GM19324 (cell line): Measurements from ENCODE around the gene CMC1.
A peak's percentile ranks its signal among the peaks of the same experiment; 100 is the strongest.

ENCODE experiments used
- ATAC-seq: cut with Tn5 transposase; IDR thresholded peaks from one replicate; pipeline ENCODE4 v1.9.1; 2021; ENCODE audit warnings: mild to moderate bottlenecking, moderate library complexity; ENCODE audit not compliant: unreplicated experiment, low FRiP score

CMC1 gene

GRCh38 chr3:28294667-28295413 lies 53.4 kb downstream of the CMC1 start:
- no peak for ATAC-seq

- ATAC-seq: no peak
These were observed 54.6 kb downstream of the CMC1 start for GRCh38 chr3:28295898-28296490.

- no peak for ATAC-seq
These were observed 58.3 kb downstream of the CMC1 start for GRCh38 chr3:28299705-28300104.

DNA sequence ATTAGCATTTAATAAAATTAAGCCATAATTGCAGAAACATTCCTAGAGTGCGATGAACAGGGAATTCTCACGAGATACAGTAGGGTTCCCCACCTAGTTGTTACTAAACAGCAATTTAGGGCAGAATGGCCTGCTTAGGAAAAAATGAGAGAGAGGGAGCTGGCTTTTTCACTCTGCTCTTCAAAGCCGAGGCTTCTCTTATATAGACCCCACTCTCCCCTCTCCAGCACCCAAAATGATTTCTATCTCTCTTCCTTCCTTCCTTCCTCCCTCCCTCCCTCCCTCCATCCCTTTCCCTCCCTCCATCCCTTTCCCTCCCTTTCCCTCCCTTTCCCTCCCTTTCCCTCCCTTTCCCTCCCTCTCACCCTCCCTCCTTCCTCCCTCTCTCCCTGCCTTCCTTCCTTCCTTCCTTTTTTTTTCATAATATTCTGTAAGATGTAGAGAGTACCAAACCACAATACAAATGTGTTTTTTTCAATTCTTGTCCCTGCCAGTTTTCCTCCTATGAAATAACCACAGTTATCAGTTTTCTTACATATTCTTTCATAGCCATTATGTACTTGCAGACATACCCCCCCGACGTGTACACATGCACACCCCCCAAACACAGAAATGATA lies 59.0 kb downstream of the CMC1 start:
- ATAC-seq: no peak

- ATAC-seq: no peak
These were observed 60.3 kb downstream of the CMC1 start for GRCh38 chr3:28301688-28302087.

DNA sequence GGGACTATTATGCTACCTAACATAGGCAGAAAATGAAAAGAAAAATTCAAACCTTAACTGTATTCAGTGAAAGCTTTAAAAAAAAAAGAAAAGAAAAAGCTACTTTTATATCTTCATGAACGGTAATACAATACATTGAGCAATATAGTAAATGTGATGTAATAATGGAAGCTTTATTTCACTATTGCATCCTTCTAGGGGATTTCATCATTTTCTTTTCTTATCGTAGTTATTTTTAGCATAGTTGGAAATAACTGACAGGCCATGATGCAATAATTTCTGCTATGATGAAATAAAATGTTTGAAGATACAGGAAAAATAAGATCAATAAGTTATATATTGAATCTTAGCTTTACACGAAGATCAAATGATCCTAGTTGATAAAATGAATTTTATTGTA lies 66.8 kb downstream of the CMC1 start:
- ATAC-seq: no peak

DNA sequence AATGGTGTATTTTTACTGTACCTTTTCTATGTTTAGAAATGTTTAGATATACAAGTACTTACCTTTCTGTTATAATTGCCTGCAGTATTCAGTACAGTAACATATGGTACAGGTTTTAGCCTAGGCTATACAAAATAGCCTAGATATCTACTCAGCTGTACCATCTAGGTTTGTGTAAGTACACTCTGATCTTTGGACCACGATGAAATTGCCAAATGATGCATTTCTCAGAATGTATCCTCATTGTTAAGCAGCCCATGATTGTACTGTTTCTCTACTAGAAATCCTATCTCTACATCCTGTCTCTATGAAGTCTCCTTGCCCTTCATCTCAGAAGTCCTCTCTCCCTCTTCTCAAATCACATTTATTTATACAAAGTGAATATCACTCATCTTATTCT lies 74.3 kb downstream of the CMC1 start:
- no peak for ATAC-seq

DNA sequence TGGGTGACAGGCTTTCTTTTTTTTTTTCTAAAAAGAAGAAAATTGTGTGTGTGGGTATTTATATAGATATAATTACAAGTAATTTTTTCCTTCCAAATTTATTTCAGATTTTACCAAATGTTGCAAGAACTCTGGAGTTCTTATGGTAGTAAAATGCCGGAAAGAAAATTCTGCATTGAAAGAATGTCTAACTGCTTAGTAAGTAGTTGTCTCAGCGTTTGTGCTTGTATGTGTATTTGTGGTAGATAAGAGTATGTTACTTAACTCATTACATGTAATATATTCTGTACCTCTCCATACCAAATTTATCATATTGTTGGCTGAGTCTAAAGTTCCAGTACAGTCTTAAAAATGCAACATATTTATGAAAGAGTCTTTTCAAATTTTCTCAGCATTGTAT lies 74.8 kb downstream of the CMC1 start:
- no peak for ATAC-seq

DNA sequence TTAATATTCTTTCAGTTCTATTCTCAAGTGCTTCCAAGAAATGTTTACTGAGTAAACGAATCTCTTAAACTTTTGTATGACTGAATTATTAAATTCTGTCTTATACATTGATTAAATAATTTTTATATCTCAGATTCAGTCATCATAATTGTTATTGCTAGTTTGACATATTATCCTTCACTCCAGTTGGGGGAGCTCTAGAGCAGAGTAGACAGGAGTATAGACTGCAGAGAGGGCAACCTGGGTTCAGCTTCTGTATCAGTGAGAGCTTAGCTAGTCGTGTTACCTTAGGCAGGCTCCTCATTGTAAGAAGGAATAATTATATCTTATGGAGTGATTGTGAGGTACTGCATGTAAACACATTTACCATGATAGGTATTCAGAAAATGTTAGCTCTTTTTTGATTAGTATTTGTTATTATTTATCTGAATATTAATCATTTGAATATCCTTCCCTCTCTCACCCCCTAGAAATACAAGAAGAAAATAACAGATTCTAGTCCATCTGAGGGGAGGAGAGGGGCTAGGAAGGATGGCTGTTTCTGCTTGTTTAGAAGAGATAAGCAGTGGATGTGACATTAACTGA lies 76.1 kb downstream of the CMC1 start:
- no peak for ATAC-seq

DNA sequence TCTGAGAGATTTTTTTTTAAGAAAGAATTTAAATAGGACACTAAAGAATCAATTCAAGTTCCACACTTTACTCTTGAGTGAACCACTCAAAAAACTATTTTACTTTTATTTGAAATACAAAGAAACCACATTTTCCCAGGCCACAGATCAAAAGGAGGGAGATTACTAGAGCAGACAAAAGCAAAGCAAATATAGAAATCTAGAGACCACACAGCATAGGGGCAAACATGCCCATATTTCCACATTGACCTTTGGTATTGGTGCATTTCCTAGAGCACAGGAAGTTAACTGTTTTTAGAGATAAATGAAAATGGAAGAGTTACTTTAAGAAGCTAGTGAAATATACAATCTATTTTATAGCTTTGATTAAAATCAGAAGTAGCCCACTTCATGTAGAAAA lies 79.6 kb downstream of the CMC1 start:
- ATAC-seq: no peak

GRCh38 chr3:28322464-28322863 lies 81.0 kb downstream of the CMC1 start:
- ATAC-seq: no peak

DNA sequence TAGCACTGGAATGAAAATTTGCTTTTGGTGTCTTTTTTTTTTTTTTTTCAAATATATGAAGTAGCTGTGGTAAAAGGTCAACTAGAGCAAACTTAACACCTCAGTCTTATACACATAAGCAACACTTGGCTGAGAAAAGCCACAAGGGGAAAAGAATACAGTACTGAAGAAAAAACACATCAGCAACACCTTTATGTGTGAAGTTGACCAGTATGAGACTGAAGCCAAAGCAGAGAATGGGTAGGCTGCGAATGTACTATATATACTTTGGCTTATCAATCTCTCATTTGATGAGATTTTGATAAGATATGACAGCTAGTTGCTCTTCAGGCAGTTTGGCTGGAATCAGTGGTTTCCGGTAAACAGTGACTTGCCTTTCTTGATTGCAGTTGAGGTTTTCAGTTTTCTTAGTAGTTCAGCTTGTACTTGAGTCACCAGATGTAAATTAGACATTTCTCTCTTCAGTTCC lies 85.1 kb downstream of the CMC1 start:
- ATAC-seq: peak; percentile 79

DNA sequence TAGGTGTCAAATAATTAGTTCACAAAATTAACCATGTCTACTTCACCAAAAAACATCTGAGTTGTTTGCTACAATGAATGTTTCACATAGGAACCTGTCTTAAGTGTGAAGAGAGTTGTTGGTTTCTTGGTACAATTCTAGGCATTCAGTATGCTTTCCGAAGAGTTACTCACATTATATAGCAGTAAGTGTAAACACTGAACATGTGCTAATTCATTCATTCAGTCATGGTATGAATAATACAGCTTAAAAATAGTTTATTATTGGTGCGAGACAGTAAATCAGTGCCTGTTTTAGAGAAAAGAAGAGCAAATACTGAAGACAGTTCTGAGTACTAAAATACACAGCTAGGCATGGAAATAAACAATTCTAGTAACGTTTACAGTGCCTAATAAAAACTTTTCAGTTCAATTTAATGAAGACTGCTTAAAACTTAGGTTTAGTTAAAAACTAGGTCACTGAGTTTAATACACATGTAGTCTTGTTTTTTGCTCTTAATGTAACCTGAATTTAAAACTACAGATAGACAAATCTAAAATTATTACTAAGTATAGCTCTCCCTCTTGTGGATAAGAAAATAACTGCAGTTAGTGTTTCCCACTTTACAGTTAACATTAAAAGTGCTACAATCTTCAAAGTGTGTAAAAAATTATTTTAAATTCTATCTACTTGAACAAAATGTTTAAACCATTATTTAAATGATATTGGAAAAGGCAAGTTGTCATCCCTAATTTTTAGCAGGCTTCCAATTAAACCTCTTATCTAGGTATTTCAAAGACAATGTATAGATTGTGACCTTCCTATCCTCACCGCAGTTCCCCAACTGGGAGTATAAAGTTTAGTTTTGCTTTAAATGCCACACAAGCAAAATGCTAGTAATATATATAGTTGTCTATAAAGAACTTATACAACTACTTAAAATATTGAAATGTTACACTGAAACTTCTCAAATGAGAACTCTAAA lies 87.1 kb downstream of the CMC1 start:
- ATAC-seq: no peak

DNA sequence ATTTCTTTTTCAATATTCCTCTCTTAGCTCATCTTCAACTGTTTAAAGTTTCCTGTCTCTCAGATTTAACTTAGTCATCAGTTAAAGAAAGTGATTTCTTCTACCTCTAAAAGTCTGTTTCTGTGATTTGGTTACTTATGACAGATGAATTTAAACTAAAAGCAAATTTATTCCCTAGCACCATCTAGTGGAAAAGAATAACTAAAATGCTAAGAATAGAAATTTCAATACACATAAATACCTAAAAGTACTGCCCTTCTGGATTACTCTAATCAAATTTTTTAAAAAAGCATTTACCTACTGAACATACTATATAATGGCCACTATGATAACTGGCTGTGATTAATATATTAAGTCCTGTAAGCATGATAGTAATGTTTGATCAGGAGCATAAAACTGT lies 93.1 kb downstream of the CMC1 start:
- ATAC-seq: no peak

DNA sequence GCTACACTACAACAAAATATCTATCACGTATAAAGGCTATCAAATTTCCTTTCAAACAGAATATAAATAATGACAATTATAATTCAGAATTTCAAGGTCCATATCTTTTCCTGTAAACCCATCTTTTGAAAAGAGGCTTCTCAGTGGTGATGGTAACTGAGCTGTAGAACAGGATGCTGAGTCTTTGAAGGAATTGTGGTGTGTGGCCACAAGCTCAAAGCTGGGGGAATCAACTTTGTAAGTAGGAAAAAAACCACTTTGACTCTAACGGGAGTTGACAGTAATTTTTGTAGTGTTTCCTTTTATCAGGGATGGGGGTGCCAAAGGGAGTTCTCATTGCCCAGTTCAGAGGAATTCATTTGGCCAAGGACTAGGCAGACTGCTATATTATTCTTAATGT lies 93.8 kb downstream of the CMC1 start:
- no peak for ATAC-seq

GRCh38 chr3:28337230-28337629 lies 95.8 kb downstream of the CMC1 start:
- no peak for ATAC-seq

DNA sequence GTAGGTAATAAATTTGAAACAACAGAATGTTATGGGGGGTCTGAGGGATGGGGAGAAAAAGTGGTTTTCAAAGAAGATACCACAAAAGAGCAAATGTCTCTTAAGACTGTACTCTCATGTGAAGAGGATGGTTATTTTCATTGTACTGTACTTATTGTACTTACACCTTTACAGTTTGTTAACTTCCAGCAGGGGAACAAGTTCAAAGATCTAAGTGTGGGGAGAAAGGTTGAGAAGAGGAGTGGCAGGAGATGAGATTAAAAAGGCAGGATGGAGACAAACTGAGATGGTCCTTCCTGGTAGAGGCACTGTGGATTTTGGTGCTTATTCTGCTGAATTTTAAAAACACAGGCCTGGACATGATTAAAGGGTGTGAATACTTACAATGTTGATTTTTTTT lies 101.7 kb downstream of the CMC1 start:
- ATAC-seq: no peak

DNA sequence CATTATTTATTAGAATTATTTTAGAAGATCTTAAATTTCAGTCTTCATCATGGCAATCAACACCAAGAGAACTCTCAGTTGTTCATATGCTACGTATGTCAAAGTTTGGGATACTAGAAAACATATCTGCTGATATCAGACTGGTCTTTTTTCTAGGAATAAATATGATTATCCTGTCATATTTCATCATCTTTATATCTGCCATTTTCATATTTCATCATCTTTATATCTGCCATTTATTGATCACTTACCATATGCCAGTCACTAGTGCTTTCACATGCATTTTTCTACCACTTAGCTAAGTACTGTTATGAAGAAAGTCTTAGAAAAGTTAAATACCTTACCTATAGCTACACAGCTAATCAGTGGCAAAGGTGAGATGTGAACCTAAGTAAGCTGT lies 104.3 kb downstream of the CMC1 start:
- ATAC-seq: no peak

GRCh38 chr3:28347374-28348264 lies 106.2 kb downstream of the CMC1 start:
- ATAC-seq: no peak

- ATAC-seq: no peak
These were observed 106.8 kb downstream of the CMC1 start for GRCh38 chr3:28348265-28348628.
